HPDE6-E6E7 (cell line): Measurements from ENCODE around the gene USP5.

ENCODE experiments used
- DNase-seq: peaks from one replicate; pipeline ENCODE4 v3.0.0; 2011; ENCODE audit warnings: missing footprints; ENCODE audit errors: extremely low spot score

USP5 gene

GRCh38 chr12:6912164-6912935 lies 60.4 kb downstream of the USP5 start:
- no peak for DNase-seq

DNA sequence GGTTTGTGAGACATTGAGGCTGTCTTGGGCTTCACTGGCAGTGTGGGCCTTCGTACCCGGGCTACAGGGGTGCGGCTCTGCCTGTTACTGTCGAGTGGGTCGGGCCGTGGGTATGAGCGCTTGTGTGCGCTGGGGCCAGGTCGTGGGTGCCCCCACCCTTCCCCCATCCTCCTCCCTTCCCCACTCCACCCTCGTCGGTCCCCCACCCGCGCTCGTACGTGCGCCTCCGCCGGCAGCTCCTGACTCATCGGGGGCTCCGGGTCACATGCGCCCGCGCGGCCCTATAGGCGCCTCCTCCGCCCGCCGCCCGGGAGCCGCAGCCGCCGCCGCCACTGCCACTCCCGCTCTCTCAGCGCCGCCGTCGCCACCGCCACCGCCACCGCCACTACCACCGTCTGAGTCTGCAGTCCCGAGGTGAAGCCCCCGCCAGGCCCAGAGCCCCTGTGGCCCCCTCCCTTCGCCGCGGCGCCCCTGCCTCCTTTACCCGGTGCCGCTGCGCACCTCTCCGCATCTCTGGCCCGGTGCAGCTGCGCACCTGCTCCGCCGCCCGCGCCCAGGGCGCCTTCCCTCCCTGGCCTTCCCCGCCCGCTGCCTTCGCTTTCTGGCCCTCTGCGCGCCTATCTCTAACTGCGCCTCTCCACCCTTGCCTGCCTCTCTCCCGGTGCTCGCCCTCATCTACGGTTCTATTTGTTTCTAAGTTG lies 62.4 kb downstream of the USP5 start, which contains the start of gene ENO2:
Gene ENO2, plus strand, starts transcription at position 335 of the 701 bp plus-strand sequence. CDS start 1,253 bp downstream, outside the sequence.
- DNase-seq = no peak

GRCh38 chr12:6914947-6915788 lies 63.2 kb downstream of the USP5 start:
- DNase-seq = no peak

GRCh38 chr12:6915789-6916285 lies 63.9 kb downstream of the USP5 start:
- DNase-seq = no peak
